ENCODE data around the gene HTRA1. TPM values are rescaled to one million over a fixed set of nuclear protein-coding genes. Genes with fewer than 3 reads are reported as not detected.

The HTRA1 gene
- total RNA-seq (2014; rRNA removed), result 1,894 and 1,897 TPM in 2 replicates
- 484 TPM for polyA plus RNA-seq (2012)

DNA sequence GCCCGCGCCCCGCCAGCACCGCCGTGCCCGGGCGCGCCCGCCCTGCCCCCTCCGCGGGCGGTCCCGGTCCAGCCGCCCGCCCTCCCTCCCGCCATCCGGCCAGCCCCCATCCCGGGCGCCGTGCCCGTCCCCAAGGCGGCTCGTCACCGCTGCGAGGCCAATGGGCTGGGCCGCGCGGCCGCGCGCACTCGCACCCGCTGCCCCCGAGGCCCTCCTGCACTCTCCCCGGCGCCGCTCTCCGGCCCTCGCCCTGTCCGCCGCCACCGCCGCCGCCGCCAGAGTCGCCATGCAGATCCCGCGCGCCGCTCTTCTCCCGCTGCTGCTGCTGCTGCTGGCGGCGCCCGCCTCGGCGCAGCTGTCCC is at the start of gene HTRA1:
TSS of gene HTRA1 (plus strand) at position 187 of the 362 bp plus-strand sequence. CDS start at position 287, 100 bp downstream.
- DNase-seq (ENCODE audit: low read depth), result peak; percentile 84

DNA sequence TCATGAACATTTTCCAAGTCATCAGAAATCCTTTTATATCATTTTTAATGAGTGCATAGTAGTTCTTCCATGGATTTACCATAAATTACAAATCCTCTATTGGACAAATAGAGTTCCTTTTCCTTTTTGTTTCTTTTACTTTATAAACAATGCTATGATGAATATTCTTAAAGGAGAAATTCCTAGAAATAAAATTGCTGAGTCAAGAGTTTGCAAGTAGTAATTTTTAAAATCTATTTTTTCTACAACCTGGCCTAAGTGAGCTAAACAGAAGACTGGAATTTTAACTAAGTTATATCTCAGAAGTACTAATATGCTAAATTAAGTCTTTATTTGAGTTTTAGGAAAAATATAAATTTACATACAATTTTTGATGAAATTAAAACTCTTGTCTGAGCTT is 48.0 kb upstream of the HTRA1 start:
- no peak for DNase-seq (ENCODE audit: low read depth)

DNA sequence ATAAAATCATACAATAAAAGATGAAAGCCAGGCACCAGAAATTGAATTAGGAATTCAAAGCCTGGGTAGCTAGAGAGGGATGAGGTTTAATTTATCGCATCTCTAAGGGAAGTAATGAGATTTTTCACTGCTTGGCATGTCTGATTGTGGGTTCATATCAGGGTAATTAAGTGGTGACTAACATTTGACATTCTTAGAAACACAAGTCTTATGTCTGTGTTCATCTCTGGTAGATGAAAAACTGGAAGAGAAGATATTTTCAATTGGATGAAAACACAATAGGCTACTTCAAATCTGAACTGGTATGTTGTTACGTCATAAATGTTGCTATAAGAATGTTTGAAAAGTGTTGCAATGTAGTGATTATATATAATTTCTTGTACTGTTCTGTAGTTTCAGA is 43.7 kb upstream of the HTRA1 start:
- DNase-seq (ENCODE audit: low read depth), result peak; percentile 4

DNA sequence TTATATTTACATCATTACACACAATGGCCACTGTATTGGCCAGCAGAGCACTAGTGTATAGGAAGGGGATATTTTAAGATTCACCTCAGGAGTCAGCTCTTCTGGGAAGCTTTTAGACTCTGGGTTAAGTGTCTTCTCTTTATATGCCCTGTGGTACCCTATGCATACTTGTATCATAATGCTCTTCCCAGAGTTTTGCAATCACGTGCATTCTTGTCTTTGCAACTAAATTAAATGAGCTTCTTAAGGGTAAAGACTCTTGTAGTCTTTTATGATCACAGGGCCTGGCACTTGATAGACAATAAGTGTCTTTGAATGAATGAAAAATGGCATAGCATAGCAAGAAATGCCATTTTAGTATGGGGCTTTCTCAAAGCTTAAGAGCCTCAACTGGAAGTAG is 42.3 kb upstream of the HTRA1 start:
- no peak for DNase-seq (ENCODE audit: low read depth)

DNA sequence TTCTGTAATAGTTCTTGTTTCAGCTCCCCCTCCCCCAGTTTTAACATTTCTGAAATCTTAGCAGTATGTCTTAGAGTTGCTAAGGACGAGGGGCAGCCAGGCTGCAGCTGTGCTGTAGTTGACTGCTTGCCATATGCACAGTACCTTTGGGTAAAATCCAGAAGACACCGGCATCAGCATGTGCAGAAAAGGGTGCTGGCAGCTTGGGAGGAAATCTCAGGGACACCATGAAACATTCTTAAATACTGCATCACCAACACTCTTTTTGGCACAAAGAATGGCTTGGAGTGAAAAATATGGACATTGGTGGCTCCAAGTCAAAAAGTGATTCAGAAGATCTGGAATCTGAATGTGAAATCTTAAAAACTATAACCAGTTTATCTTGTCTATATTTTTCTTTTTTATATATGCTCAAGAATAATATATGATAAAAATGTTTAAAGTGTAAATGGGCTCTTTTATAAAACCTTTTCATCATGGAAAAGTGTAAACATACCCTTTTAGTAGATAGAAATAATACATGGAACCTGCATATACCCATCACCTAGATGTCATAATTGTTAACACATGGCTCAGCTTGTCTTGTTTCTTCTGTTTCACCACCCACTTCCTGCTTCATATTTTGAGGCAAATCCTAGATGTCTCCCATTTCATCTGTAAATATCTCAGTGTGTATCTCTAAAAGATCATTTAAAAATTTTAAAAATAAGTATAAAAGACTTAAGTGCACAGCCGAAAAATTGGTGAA is 41.3 kb upstream of the HTRA1 start:
- DNase-seq (ENCODE audit: low read depth), result peak; percentile 57

DNA sequence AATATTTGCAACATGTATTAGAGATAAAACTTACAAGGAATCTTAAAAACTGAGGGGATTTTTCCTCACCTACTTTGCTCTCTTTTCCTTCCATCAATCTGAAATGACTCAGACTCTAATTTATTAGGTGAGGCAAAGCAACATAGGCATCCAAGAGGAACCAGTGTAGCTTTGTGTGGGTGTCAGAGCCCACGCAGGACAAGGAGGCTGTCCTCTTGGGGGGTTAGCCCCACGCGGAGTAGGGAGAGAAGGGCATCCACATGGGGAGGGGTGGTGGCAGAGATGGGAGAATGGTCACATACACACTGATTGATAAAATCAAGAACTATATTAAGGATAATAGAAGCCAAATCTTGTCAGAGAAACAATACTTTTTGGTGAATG is 40.7 kb upstream of the HTRA1 start:
- DNase-seq (ENCODE audit: low read depth), result no peak

DNA sequence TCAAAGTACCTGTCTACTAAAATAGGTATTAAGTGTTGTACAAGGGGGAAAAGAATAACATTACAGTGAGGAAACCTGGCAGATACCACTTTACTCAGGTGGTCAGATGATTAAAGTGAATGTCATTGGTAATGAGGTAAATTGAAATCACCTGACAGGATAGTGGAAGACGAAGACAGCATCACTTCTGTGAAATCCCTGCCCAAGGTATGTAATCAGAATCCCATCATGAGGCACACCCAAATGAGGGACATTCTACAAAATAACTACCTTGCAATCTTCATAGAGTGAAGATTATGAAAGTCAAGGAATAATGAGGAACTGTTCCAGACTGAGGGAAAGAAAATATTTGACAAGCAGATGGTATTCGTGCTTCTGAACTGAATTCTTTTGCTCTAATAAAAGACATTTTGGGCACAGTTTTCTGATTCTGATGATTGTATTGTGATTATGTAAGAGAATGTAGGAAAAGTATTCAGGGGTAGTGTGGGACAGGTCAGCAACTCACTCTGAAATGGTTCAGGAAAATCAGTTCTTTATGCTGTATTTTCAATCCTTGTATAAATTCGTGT is 40.2 kb upstream of the HTRA1 start:
- no peak for DNase-seq (ENCODE audit: low read depth)

DNA sequence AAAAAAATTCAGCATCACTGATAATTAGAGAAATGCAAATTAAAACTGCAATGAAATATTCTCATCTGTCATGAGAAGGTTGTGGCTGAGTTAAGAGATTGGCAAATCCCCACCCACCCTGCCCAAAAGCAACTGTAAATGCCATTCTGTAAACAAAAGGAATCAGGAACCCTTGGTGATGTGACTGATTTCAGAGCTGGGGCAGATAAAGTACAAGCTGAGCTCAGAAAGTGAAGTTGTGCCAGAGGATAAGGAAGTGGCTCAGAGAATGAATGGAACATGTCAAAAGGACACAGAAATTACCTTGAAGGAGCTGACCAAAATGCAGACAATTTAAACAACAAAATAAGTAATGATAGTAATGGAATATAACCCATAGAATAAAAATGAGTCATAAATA is 39.6 kb upstream of the HTRA1 start:
- no peak for DNase-seq (ENCODE audit: low read depth)

DNA sequence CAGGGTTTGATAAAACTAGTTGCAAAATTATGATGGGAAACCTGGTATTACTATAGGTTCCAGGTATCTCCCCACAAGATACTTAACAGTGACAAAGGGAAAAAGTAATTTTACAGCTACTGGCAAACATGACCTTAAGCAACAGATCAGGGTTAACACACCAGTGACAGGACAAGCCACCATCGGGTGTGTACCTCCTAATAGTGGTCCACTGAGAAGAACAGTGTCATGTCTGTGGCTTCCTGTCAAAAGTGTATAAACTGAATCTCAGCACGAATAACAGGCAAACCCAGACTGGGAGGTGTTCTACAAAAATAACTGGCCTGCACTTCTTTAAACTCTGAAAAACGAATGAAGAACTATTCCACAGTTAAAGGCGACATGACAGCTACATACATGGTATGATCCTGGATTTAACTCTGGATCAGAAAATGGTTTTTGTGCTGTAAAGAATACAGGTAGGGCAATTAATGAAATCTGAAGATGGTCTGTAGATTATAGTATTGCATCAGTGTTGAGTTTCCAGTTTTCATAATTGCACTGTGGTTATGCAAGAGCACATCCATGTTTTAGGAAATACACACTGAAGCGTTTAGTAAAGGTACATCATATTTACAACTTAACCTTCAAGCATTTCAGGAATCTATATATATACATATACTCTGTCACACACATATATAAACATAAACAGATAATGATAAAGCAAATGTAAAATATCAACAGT is 38.9 kb upstream of the HTRA1 start:
- DNase-seq (ENCODE audit: low read depth), result no peak

DNA sequence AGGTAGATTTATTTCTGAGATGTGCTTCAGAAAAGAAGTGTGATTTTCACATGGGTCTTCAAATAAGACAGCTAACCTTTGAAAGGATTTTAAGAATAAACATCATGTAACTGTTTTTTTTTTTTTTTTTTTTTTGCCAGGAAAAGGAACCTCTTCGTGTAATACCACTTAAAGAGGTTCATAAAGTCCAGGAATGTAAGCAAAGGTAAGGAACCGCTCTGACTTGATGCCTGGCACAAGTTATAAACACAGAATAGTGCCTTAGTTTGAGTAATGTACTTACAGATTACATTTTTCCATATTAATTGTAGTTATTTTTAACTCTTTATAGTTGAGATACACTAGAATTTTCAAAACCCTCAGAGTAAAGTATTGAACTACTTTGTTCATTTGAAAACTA is 37.3 kb upstream of the HTRA1 start:
- no peak for DNase-seq (ENCODE audit: low read depth)

DNA sequence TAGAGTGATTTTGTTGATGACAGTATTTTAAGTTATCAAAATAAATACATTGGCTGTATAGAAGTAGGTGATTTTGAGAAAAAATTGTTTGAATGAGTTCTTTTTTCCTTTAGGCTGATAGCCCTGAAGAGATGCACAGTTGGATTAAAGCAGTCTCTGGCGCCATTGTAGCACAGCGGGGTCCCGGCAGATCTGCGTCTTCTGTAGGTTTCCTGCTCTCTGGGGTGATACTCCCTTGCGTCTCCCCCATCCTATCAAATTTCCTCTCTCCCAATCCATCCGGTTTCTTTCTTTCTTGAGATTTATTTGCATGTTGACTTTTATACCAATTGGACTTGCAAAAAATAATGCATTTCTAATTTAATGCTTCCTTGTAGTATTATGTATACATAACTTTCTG is 34.5 kb upstream of the HTRA1 start:
- no peak for DNase-seq (ENCODE audit: low read depth)

DNA sequence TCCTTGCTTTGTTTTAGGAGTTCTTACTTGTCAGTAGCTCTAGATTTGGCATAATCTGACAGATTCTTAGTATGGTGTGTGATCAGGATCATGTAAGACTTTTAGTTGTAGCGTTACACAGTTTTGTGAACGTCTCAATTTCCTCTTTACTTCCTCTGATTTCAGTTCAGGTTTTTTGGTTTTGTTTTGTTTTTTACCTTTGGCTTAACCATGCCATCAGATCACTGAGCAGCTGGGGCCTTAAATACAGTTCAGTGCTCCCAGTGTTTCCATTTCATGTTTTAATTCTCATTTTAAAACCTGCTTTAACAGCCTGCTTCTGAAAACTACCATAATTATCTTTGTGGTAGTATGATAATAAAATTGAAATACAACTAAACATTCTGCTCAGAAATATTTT is 34.1 kb upstream of the HTRA1 start:
- no peak for DNase-seq (ENCODE audit: low read depth)

DNA sequence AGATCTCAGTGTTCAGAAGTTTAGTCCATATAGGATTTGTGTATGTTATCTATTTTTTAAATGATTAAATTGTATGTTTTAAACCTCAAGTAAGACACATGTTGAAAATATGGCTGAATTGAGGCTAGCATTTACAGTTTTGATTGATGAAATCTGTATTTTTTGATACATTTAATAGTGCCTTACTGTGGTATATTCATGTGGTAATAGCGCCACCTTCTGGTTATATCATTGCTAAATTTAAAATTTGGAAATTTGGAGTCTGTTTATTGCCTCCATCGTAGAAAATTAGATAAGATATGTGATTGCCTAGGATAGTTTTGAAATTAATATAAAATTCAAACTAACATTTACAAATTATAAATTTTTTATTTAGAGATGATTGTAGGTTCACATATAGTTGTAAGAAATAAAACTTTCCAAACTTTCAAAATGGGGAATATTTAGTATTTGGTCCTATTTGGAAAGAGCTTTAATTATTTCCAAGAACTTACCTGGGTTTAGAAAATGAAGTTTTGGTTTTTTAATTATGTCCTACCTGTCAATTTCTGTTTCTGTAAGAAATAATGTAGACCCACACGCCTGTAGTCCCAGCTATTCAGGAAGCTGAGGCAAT is 26.0 kb upstream of the HTRA1 start:
- DNase-seq (ENCODE audit: low read depth), result peak; percentile 47

DNA sequence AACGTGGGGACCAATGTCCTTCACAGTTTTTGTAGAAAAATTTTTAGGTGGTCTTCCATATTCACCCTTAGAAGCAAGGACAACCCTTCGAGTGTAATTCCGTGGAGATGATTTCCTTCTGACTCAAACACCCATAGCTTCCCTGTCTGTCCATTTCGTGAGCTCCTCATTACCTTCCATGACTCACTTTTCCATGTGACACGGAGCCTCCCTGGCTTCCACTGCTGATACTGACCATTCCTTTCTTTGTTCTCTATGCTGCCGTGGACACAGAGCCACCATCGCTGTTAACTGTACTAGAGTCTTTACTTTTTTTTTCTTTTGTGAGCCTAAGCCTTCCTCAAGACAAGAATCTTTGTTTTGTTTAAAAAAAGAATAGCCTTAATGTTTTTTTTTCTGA is 19.4 kb upstream of the HTRA1 start:
- peak; percentile 67 for DNase-seq (ENCODE audit: low read depth)

DNA sequence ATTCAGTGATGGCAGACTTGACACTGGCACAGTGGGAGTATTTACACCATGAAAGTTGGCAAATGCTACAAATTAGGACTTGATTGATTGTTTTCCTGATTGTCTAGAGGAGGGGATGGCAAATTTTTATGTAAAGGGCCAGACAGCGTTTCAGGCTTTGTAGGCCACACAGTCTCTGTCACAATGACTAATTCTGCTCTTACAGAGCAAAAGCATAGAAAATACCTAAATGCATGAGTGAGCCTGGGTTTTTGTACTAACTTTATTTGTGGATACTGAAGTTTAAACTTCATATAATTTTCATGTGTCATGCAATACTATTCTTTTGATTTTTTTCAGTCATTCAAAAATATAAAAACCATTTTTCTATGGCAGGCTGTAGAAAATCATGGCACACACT is 15.9 kb upstream of the HTRA1 start:
- DNase-seq (ENCODE audit: low read depth), result peak; percentile 5

DNA sequence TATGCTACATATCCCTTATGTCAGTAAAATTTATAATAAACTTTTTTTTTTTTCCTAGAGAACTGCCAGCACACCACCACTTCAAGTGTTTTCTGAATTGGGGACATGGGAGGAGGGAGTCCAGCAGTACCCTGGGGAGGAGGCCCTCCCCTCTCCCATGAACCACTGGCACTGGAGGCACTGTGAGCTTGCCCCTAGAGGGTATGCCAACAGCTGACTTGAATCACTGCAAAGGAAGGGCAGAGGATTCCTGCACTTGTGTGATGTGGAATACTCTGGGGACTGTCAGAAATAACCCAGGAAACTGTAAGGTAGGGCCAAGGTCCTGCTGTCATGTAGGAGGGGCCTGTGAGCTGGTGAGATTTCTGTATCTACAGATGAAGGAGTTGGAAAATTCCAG is 15.4 kb upstream of the HTRA1 start:
- peak; percentile 58 for DNase-seq (ENCODE audit: low read depth)

DNA sequence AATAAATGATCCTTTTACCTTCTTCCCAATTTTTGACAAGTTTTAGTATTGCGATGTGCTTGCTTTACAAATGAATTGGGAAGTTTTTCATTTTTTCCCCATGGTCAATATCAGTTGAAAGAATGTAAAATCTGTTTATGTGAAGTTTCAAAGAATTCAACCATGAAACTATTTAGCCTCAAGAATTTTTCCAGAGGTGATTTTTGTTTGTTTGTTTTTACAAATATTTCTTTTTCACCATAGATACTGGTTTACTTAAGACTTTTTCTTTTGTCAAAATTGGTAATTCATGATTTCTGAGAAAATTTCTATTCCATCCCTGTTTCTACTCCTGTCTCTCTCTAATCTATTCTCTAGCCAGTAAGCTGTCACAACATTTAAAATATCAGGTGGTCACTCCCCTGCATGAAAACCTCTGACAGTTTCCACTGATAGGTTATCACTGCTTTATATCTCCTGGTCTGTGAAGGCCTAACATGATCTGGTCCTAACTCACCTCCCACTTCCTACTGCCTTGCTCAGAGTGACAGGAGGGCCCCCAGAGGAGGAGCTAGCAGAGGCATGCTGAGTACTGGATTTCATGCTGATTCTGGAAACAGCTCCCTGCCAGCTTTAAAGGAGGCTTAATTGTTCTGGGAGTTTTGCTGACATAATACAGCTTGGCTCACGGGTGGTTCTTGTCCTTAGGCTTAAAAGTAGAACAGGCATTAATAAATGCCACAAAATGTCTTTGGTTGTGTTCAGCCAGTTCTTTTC is 14.5 kb upstream of the HTRA1 start:
- DNase-seq (ENCODE audit: low read depth), result peak; percentile 8

DNA sequence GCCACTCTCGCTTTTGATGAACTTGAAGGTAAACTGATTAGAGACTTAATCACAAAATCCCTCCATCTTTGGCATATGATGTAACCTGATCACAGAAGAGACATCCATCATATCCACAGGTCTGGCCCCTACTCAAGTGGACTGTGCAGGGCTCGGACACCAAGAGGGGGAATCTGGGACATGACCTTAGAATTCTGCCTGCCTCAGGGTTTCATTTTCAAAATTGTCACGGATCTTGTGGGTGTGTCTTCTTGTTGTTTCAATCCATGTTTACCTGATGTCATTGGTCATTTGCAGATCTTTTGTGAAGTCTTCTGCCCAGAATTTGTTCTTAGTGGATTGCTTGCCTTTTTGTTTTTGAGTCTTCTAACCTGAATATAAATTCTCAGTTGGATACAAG is 12.8 kb upstream of the HTRA1 start:
- no peak for DNase-seq (ENCODE audit: low read depth)

DNA sequence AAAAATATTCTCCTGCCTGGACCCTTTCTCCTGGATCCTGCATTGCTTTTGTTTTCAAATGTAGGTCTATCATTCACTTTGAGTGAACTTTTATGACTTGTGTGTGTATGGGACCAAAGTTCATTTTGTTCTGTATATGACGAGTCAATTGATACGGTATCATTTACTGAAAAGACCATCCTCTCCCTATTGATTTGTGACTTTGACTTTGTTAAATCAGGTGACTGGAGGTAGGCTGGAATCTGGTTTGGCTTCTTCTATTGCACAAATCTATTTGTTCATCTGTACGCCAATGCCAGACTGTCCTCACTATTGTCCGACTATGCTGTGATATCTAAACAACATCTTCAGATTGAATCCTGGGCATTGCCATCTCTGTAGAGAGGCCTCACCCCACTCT is 12.2 kb upstream of the HTRA1 start:
- no peak for DNase-seq (ENCODE audit: low read depth)

DNA sequence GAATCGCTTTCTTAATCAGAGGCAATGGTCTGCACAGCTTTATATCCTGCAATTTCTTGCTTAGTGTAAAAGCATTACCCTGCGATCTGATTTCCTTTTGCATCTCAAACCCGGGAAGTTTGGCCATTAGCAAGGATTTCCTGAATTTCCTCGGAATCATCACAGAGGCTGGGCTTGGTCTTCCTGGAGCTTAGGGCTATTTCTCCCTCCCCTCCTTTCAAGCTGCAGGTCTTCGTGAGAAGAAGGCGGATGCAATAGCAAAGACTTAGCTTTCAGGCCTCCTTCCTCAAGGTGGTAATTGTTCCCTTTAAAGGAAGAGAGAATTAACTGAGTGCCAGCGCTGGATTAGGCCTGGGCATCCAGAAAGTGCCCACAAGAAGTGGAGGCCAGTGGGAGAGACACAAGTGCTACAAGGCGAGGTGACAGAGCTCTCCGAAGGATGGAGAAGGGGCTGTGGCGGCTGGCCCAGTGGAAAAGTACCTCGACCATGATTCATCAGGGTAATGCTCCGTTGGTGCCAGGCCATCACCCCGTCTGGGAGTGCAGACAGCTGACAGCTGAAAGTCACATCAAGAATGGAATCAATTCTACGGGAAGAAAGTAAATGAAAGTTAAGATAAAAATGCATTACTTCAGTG is 10.9 kb upstream of the HTRA1 start:
- no peak for DNase-seq (ENCODE audit: low read depth)

DNA sequence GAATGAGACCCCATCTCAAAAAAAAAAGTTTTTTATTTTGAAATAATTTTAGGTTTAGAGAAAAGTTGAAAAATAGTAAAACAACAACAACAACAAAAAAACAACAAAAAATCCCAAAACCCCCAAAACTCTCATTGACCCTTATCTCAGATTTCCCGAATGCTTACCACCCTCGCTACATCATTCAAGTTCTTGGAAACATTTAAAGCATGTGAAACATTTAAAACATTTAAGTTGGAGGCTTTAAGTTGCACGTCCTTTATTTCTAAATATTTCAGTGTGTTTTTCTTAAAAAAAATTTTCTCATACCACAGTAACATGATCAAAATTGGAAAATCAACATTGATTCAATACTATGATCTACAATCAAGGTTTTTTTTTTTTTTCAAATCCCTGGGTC is 7.3 kb upstream of the HTRA1 start:
- DNase-seq (ENCODE audit: low read depth), result no peak
